ENCODE results near the gene MBOAT1.

GRCh38 chr6:20112841-20113240 lies 99.4 kb downstream of the MBOAT1 start:
- TF ChIP-seq POLR2A (IDR thresholded peaks at IDR 0.05): no peak
- TF ChIP-seq CTCF (IDR thresholded peaks at IDR 0.05): no peak

All from Peyer's patch (tissue), 4 donors.